PC-3 (cell line): Measurements from ENCODE around the gene SGMS1. TPM values are rescaled to one million over a fixed set of nuclear protein-coding genes. Genes with fewer than 3 reads are reported as not detected.

Experiments
- ATAC-seq: fragments of 200-7000 bp; cut with Tn5 transposase; 2 replicates; pipeline ENCODE4 v1.9.1; 2020; ENCODE audit warnings: mild to moderate bottlenecking, moderate library complexity
- BruUV-seq: library from RNA; stranded (reverse); fragments of 400-500 nt; replicated peaks from 2 replicates; lab custom pipeline; 2021; lab: Mats Ljungman, UMichigan
- CTCF ChIA-PET: fragments of 300-600 bp; sonication (Branson Sonifier 250); formaldehyde crosslinking; loops from one replicate; lab custom pipeline; 2022; ENCODE audit warnings: antibody characterized with exemption; lab: Charles Lee
- POLR2A ChIA-PET: fragments of 300-600 bp; sonication (Branson Sonifier 250); formaldehyde crosslinking; loops from one replicate; lab custom pipeline; 2022; ENCODE audit warnings: antibody characterized with exemption; ENCODE audit not compliant: unreplicated experiment; lab: Charles Lee
- DNase-seq: peaks from one replicate; pipeline ENCODE4 v3.0.0-alpha.2; 2015
- H2AFZ ChIP-seq: fragments of 300-600 bp; sonication (generic); 2 replicates; pipeline ENCODE4 v1.6.0; 2016; ENCODE audit warnings: antibody characterized with exemption, low read length
- H3F3A ChIP-seq: fragments of 300-600 bp; sonication (generic); one replicate; pipeline ENCODE4 v1.6.0; 2017; ENCODE audit warnings: antibody characterized with exemption, low read length, control low read depth, mild to moderate bottlenecking; ENCODE audit not compliant: unreplicated experiment
- H3K27ac ChIP-seq: fragments of 300-600 bp; sonication (generic); 2 replicates; pipeline ENCODE4 v1.5.1; 2016; ENCODE audit warnings: mild to moderate bottlenecking, low read length
- H3K27me3 ChIP-seq: fragments of 300-600 bp; sonication (generic); 2 replicates; pipeline ENCODE4 v1.6.1; 2016; ENCODE audit warnings: low read length, mixed read lengths
- H3K36me3 ChIP-seq: fragments of 300-600 bp; sonication (generic); 2 replicates; pipeline ENCODE4 v1.6.1; 2016; ENCODE audit warnings: low read depth, mixed run types, low read length, mixed read lengths
- H3K4me1 ChIP-seq: fragments of 300-600 bp; sonication (generic); 2 replicates; pipeline ENCODE4 v1.5.1; 2016; ENCODE audit warnings: low read length; ENCODE audit not compliant: insufficient read depth
- H3K4me2 ChIP-seq: fragments of 300-600 bp; sonication (generic); 2 replicates; pipeline ENCODE4 v1.6.0; 2016; ENCODE audit warnings: low read length
- H3K4me3 ChIP-seq: fragments of 300-600 bp; sonication (generic); 2 replicates; pipeline ENCODE4 v1.5.1; 2016; ENCODE audit warnings: mild to moderate bottlenecking, low read length, mixed read lengths
- H3K79me2 ChIP-seq: fragments of 300-600 bp; sonication (generic); 2 replicates; pipeline ENCODE4 v1.6.1; 2017; ENCODE audit warnings: low read length, mixed read lengths
- H3K9ac ChIP-seq: fragments of 300-600 bp; sonication (generic); 2 replicates; pipeline ENCODE4 v1.6.0; 2016; ENCODE audit warnings: mild to moderate bottlenecking, low read length
- H3K9me2 ChIP-seq: fragments of 300-600 bp; sonication (generic); replicated peaks from 2 replicates; pipeline ENCODE4 v1.6.1; 2016; ENCODE audit warnings: mixed run types, low read length, mixed read lengths
- H3K9me3 ChIP-seq: fragments of 300-600 bp; sonication (generic); 2 replicates; pipeline ENCODE4 v1.6.1; 2016; ENCODE audit warnings: low read length, mixed read lengths
- H4K20me1 ChIP-seq: fragments of 300-600 bp; sonication (generic); 2 replicates; pipeline ENCODE4 v1.6.1; 2016; ENCODE audit warnings: low read length, mixed read lengths
- EZH2 ChIP-seq: fragments of 300-600 bp; sonication (generic); IDR thresholded peaks from one replicate; pipeline ENCODE4 v1.6.1; 2017; ENCODE audit warnings: antibody characterized with exemption, mild to moderate bottlenecking, low read length; ENCODE audit not compliant: unreplicated experiment
- EZH2phosphoT487 ChIP-seq: fragments of 300-600 bp; sonication (generic); IDR thresholded peaks from 2 replicates; pipeline ENCODE4 v1.6.1; 2018; ENCODE audit warnings: mild to moderate bottlenecking, antibody characterized with exemption, low read length, borderline replicate concordance
- intact Hi-C: fragments of 100-400 bp; cut with micrococcal nuclease; formaldehyde crosslinking; loops from 2 replicates; pipeline ENCODE4 v1.9.0; 2023
- total RNA-seq: library from RNA; depleted of rRNA; stranded (reverse); fragments of >200 nt; gene quantifications from 2 replicates; pipeline ENCODE4 v1.2.3, GENCODE V29; 2014
- TF ChIP-seq, protein P1 (sequence below): fragments of 300-600 bp; sonication (generic); conservative IDR thresholded peaks from 2 replicates; pipeline ENCODE4 v1.5.1; 2017; ENCODE audit warnings: antibody characterized with exemption, low read depth, mild to moderate bottlenecking, low read length

The SGMS1 gene
- total RNA-seq, 1 experiment from 2014 or later = 61.4 TPM

DNA sequence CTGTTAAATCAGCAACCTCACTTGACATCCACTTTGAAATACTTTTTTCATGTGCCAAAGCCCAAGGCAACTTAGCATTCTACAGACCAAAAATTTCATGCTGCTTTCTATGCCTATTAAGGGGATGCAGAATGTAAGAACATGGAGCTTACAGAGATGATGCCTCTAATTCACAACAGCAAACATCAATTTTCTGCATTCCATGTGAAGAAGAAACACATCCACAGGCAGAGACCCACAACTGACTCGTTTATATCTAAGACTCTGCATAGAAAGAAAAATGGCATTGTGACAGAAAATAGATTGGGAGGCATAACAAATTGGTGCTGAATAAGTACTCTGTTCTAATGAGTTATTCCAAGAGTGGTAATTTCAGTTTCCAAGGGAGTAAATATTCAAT lies 107.6 kb downstream of the SGMS1 start:
- no peak overlapping the region for H3K4me3 ChIP-seq
- DNase-seq = no peak

DNA sequence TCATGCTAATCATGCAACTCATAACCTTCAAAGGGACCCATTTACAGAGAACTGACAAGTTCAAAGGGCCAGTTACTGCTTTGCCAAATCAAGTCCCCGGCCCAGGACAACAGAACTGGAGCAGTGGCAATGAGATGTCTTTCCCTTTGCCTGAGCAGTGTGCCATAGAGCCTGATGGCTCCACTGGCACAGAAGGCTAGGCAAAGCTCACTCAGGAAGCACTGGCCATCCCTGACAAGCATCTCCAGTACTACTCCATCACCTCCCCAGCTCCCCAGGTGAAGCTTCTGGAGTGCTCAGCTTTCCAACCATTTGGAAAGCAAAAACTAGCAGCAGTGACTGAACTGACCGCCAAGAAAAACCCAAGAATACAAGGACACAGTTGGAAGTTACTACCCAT lies 108.3 kb downstream of the SGMS1 start:
- H3K9ac ChIP-seq = no peak overlapping the region
- 0 out of 2 replicates have a peak, but pooled peaks cover 5% of the 10 kb centered on the region for H3K79me2 ChIP-seq
- H3K36me3 ChIP-seq = no peaks in the 10 kb centered on the region
- no peak for DNase-seq
- H3K27me3 ChIP-seq = no peaks in the 10 kb centered on the region
- H3K4me1 ChIP-seq = peaks cover 35% of the 10 kb centered on the region
- intact Hi-C loops = no loop called here
- H3K4me3 ChIP-seq = no peak overlapping the region
- H3K27ac ChIP-seq = no peak overlapping the region
- H3K9me3 ChIP-seq = no peaks in the 10 kb centered on the region
- TF ChIP-seq EZH2 (no peak), EZH2phosphoT487 (no peak)
- TF ChIP-seq, protein P1, sequence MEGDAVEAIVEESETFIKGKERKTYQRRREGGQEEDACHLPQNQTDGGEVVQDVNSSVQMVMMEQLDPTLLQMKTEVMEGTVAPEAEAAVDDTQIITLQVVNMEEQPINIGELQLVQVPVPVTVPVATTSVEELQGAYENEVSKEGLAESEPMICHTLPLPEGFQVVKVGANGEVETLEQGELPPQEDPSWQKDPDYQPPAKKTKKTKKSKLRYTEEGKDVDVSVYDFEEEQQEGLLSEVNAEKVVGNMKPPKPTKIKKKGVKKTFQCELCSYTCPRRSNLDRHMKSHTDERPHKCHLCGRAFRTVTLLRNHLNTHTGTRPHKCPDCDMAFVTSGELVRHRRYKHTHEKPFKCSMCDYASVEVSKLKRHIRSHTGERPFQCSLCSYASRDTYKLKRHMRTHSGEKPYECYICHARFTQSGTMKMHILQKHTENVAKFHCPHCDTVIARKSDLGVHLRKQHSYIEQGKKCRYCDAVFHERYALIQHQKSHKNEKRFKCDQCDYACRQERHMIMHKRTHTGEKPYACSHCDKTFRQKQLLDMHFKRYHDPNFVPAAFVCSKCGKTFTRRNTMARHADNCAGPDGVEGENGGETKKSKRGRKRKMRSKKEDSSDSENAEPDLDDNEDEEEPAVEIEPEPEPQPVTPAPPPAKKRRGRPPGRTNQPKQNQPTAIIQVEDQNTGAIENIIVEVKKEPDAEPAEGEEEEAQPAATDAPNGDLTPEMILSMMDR = no peak
- CTCF ChIA-PET = no interaction called here
- H2AFZ ChIP-seq = no peak overlapping the region
- H3F3A ChIP-seq = no peaks in the 10 kb centered on the region
- H3K4me2 ChIP-seq = no peak overlapping the region
- ATAC-seq = no peak
- POLR2A ChIA-PET = interaction anchor here (0.7 kb wide), 1 partner anchor 254 kb away, joined by 3 read pairs; no protein-coding TSS in a partner anchor
- no peaks in the 10 kb centered on the region for H4K20me1 ChIP-seq
- H3K9me2 ChIP-seq = no peaks in the 10 kb centered on the region
- no TSS peak for BruUV-seq

More for the DNA sequence above, 107.6 kb downstream of the SGMS1 start:
- Histone ChIP-seq H3K4me2 (no peak overlapping the region), H2AFZ (no peak overlapping the region), H3K36me3 (no peaks in the 10 kb centered on the region), H3K4me1 (peaks cover 31% of the 10 kb centered on the region), H3K9me3 (no peaks in the 10 kb centered on the region), H3K27ac (no peak overlapping the region), H3F3A (no peaks in the 10 kb centered on the region), H4K20me1 (no peaks in the 10 kb centered on the region), H3K9me2 (no peaks in the 10 kb centered on the region), H3K27me3 (no peaks in the 10 kb centered on the region), H3K9ac (no peak overlapping the region), H3K79me2 (0 out of 2 replicates have a peak, but pooled peaks cover 5% of the 10 kb centered on the region)
- TSS peak; percentile 2 for BruUV-seq
- TF ChIP-seq, protein P1 = no peak
- TF ChIP-seq EZH2phosphoT487 (no peak), EZH2 (no peak)
- ATAC-seq = no peak
- CTCF ChIA-PET = no interaction called here
- POLR2A ChIA-PET = interaction anchor here (0.7 kb wide), 1 partner anchor 255 kb away, joined by 3 read pairs; no protein-coding TSS in a partner anchor
- intact Hi-C loops = no loop called here

DNA sequence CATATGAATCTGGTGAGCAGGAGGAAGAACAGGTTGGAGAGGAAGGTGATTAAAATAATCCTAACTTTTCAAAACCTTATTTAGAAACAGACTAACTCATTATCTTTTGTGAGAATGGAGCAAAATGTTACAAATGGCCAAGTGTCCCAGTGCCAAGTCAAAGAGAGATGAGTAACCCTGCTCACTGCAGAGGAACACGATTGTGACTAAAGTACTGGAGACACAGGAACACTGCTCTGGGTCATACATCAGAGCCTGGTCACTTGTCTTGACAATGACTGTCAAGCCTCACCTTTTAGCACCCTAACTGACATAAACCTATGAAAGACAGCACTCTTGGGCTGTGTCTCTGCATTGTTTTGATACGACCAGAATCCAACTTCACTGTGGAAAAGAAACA lies 108.8 kb downstream of the SGMS1 start:
- no peak overlapping the region for H3K9ac ChIP-seq
- peaks cover 35% of the 10 kb centered on the region for H3K4me1 ChIP-seq
- H3K9me3 ChIP-seq = no peaks in the 10 kb centered on the region
- no peak overlapping the region for H3K4me3 ChIP-seq
- H3K79me2 ChIP-seq = 0 out of 2 replicates have a peak, but pooled peaks cover 5% of the 10 kb centered on the region
- no peak for TF ChIP-seq EZH2phosphoT487
- no peak for TF ChIP-seq EZH2
- TF ChIP-seq, protein P1 = no peak
- ChIA-PET CTCF (no interaction called here), POLR2A (no interaction called here)
- DNase-seq = peak; percentile 67
- no TSS peak for BruUV-seq
- no peaks in the 10 kb centered on the region for H3K9me2 ChIP-seq
- intact Hi-C loops = no loop called here
- H3K27me3 ChIP-seq = no peaks in the 10 kb centered on the region
- H3F3A ChIP-seq = no peaks in the 10 kb centered on the region
- H3K36me3 ChIP-seq = no peaks in the 10 kb centered on the region
- no peak overlapping the region for H2AFZ ChIP-seq
- peak overlapping the region; percentile 8; the same call in 1 of the 2 replicates for H3K27ac ChIP-seq
- H4K20me1 ChIP-seq = no peaks in the 10 kb centered on the region
- no peak overlapping the region for H3K4me2 ChIP-seq
- peak; percentile 59 for ATAC-seq
